Measurements from ENCODE around the gene TMEM272.
"Not testable (repeated sequence)": the region's sequence is repeated elsewhere in the genome, so short reads cannot be mapped to it uniquely, and the experiment has no call there.

Gene TMEM272

DNA sequence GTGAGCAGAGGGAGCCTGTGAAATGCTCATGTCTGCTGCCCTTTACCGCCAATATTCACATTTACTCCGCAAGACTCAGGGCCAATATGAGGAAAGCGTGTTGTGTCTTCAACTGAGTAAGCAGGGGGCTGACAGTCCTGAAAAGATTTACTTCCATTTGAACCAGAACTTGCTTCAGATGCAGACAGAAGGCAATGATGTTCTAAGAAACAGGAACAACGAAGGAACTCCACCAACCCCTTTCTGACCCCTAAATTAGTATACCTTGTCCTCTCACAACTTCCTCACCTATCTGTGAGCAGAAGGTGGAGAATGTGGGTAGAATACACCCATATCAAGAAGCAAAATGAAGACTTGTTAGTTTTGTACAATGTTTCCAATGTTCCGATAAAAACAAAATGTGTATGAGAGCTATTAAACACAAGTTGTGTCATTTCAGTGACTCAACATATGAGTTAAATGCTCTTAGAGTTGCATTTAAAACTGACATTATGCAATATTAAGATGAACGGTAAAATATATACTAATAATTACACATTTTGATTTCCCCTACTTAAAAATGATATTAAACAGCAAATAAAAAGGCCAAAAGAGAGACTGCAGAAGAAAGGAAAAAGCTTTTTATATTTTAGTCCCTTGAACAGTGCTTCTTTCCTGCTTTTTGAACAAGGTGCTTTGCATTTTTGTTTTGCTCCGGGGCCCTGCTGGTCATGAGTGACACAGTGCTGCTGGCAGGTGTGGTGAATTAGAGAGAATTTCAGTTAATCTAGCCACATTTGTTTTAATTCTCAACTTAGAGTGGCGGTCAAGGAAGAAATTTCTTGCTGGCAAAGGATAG is 16.0 kb downstream of the TMEM272 start:
- in situ Hi-C loops (cut with MboI; ENCODE audit: low pct_unique_long_range_greater_than_20kb, low sequenced_read_pairs, unreplicated experiment) = no loop called here

DNA sequence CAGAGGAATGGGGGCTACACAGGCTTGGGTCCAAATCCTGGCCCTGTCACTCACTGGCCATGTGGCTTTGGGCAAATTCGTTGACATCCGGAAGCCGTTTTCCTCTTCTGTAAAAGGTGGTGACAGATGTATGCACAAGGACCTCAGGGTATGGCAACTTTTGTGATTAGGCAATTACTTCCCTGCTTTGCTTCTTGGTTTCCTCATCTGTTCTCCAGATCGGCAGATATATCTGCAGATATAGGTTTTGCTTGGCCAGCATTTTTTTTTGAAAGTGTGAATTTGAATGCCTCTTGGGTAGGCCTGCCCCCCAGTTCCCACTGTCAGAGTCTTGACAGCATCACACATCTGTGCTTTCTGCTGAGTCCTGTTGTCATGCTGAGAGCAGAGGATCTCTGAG is 17.7 kb downstream of the TMEM272 start:
- in situ Hi-C loops (cut with MboI; ENCODE audit: low pct_unique_long_range_greater_than_20kb, low sequenced_read_pairs, unreplicated experiment) = no loop called here
- TF ChIP-seq, protein P1, sequence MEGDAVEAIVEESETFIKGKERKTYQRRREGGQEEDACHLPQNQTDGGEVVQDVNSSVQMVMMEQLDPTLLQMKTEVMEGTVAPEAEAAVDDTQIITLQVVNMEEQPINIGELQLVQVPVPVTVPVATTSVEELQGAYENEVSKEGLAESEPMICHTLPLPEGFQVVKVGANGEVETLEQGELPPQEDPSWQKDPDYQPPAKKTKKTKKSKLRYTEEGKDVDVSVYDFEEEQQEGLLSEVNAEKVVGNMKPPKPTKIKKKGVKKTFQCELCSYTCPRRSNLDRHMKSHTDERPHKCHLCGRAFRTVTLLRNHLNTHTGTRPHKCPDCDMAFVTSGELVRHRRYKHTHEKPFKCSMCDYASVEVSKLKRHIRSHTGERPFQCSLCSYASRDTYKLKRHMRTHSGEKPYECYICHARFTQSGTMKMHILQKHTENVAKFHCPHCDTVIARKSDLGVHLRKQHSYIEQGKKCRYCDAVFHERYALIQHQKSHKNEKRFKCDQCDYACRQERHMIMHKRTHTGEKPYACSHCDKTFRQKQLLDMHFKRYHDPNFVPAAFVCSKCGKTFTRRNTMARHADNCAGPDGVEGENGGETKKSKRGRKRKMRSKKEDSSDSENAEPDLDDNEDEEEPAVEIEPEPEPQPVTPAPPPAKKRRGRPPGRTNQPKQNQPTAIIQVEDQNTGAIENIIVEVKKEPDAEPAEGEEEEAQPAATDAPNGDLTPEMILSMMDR (IDR thresholded peaks at IDR 0.05; ENCODE audit: extremely low read depth, insufficient read depth, missing control alignments) = no peak
- DNase-seq (ENCODE audit: low spot score) = no peak

More for the DNA sequence above, 16.0 kb downstream of the TMEM272 start:
- TF ChIP-seq, protein P1 (IDR thresholded peaks at IDR 0.05; ENCODE audit: extremely low read depth, insufficient read depth, missing control alignments) = no peak
- DNase-seq (ENCODE audit: low spot score) = no peak

DNA sequence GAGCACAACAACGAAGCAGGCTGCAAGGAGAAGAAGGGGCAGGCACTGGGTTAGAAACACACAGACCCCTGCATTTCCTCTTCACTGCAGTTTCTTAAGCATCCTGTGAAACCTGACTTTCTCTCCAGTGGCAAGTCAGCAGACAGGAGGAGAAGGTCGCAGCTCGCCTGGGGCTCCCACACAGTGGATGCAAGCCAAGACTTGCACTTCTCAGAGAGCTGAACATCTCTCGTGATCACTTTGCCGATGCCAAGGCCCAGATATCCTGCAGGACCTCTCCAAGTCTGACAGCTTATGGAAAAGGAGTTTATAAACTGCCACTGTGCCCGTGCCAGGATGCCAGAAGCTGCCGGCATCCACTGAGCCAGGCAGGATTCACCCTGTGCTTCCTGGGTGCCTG is 18.4 kb downstream of the TMEM272 start:
- no peak for DNase-seq (ENCODE audit: low spot score)
- TF ChIP-seq, protein P1 (IDR thresholded peaks at IDR 0.05; ENCODE audit: extremely low read depth, insufficient read depth, missing control alignments) = no peak
- in situ Hi-C loops (cut with MboI; ENCODE audit: low pct_unique_long_range_greater_than_20kb, low sequenced_read_pairs, unreplicated experiment) = no loop called here

DNA sequence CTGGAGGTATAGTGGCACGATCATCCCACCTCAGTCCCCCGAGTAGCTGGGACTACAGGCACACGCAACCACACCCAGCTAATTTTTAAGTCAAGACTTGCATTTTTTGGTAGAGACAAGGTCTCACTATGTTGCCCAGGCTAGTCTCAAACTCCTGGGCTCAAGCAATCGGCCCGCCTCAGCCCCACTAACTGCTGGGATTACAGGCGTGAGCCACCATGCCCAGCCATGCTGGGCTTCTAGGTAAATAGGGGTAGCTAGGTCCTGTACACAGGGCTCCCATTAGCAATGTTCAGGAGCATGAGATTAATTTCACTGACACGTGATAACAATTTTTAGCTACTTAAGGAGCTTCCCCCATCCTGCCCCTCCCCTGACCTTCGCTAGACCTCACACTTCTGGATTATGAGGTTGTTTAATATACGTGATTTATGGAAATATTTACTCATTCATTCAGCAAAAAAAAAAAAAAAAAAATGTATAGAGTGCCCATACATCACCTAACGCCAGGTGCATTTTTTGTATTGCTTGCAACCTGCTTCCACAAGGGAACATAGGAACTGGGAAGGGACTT is 19.2 kb downstream of the TMEM272 start:
- in situ Hi-C loops (cut with MboI; ENCODE audit: low pct_unique_long_range_greater_than_20kb, low sequenced_read_pairs, unreplicated experiment) = no loop called here
- no peak for DNase-seq (ENCODE audit: low spot score)
- TF ChIP-seq, protein P1 (IDR thresholded peaks at IDR 0.05; ENCODE audit: extremely low read depth, insufficient read depth, missing control alignments) = no peak

DNA sequence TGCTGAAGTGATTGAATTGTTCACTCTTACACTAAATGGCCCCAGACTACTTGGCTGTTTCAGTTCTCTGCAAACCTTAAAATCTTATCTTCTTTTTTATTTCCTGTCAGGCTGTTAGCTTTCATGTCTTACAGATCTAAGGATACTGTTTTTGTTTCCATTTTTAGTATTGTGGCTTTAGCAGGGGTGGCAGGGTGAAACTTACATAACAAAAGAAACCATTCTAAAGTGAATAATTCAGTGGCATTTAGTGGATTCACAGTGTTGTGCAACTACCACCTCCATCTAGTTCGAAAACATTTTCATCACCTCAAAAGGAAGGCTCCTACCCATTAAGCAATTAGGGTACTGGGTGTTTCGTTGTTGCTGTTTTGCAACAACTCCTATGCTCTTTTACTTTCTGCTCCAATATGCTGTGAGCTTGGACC is 19.8 kb downstream of the TMEM272 start:
- TF ChIP-seq, protein P1 (IDR thresholded peaks at IDR 0.05; ENCODE audit: extremely low read depth, insufficient read depth, missing control alignments) = no peak
- in situ Hi-C loops (cut with MboI; ENCODE audit: low pct_unique_long_range_greater_than_20kb, low sequenced_read_pairs, unreplicated experiment) = no loop called here
- DNase-seq (ENCODE audit: low spot score) = no peak

DNA sequence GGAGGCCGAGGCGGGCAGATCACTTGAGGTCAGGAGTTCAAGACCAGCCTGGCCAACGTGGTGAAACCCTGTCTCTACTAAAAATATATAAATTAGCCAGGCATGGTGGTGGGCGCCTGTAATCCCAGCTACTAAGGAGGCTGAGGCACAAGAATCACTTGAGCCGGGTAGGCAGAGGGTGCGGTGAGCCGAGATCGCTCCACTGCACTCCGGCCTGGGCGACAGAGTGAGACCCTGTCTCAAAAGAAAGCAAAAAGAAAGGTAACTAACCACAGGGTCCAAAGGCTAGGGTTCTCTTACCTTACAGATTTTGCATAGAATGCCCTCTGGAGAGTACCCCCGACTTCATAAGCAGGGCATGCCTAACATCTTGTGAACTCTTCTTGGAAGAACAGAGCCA is 20.3 kb downstream of the TMEM272 start:
- in situ Hi-C loops (cut with MboI; ENCODE audit: low pct_unique_long_range_greater_than_20kb, low sequenced_read_pairs, unreplicated experiment) = loop anchor here (25.0 kb wide), 2 partner anchors 313 to 687 kb away; partner anchors contain the start of gene NEK5
- DNase-seq (ENCODE audit: low spot score) = not testable (repeated sequence)

DNA sequence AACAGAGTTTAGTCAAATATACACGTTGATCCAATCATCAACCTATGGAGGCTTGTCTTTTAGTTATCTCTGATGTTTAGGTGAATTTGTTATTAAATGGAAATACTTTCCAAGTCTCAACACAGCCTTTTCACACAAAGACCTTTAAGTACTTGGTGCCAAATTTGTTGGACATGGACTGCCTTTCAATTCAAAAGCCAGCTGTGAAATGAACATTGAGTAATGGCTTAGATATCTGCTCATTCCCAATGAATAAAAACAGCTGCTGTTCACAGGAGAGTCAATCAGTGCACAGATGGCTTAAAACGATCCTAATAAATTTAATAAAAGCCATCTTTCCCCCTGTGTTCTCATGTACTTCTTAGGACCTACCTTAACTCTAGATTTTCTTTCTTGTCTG is 21.1 kb downstream of the TMEM272 start:
- DNase-seq (ENCODE audit: low spot score) = no peak
- TF ChIP-seq, protein P1 (IDR thresholded peaks at IDR 0.05; ENCODE audit: extremely low read depth, insufficient read depth, missing control alignments) = no peak
- in situ Hi-C loops (cut with MboI; ENCODE audit: low pct_unique_long_range_greater_than_20kb, low sequenced_read_pairs, unreplicated experiment) = loop anchor here (25.0 kb wide), 2 partner anchors 313 to 687 kb away; partner anchors contain the start of gene NEK5

All from GM13977 (cell line).